Spleen (tissue), 11 donors: ENCODE results near the gene DIP2C. TPM values are rescaled to one million over a fixed set of nuclear protein-coding genes. Genes with fewer than 3 reads are reported as not detected.
A peak's percentile ranks its signal among the peaks of the same experiment; 100 is the strongest.
"Not testable (repeated sequence)": the region's sequence is repeated elsewhere in the genome, so short reads cannot be mapped to it uniquely, and the experiment has no call there.

ENCODE experiments used
- DNase-seq: peaks from one replicate; pipeline ENCODE4 v3.0.0-alpha.2; 2020
- H3K27ac ChIP-seq, 8 donors: fragments of 200-600 bp; sonication (generic) in 7 of 8; 1 replicate in 4 of 8; 2 replicates in 4 of 8; pipeline versions ENCODE4 v1.5.0 to v1.8.0; 2016 to 2021; ENCODE audit warnings: inconsistent platforms in 4 of 8, mild to moderate bottlenecking in 4 of 8, moderate library complexity in 1 of 8
- H3K27me3 ChIP-seq, 7 donors: fragments of 200-600 bp; sonication (generic) in 6 of 7; replicated peaks in 1 of 7; 1 replicate in 4 of 7; 2 replicates in 3 of 7; pipeline versions ENCODE4 v1.5.0 to v1.8.0; 2016 to 2021; ENCODE audit warnings: inconsistent platforms in 3 of 7, mild to moderate bottlenecking in 1 of 7
- H3K36me3 ChIP-seq, 6 donors: fragments of 200-600 bp; sonication (generic) in 5 of 6; 1 replicate in 4 of 6; 2 replicates in 2 of 6; pipeline versions ENCODE4 v1.5.0 to v1.8.0; 2016 to 2021; ENCODE audit warnings: inconsistent platforms in 2 of 6
- H3K4me1 ChIP-seq, 6 donors: fragments of 200-600 bp; sonication (generic) in 5 of 6; 1 replicate in 3 of 6; 2 replicates in 3 of 6; pipeline versions ENCODE4 v1.5.0 to v1.8.0; 2016 to 2021; ENCODE audit warnings: inconsistent platforms in 3 of 6
- H3K4me3 ChIP-seq, 8 donors: fragments of 200-600 bp; sonication (generic) in 7 of 8; 1 replicate in 4 of 8; 2 replicates in 4 of 8; pipeline versions ENCODE4 v1.5.0 to v1.8.0; 2016 to 2021; ENCODE audit warnings: inconsistent platforms in 4 of 8, mild to moderate bottlenecking in 4 of 8, moderate library complexity in 2 of 8
- H3K9me3 ChIP-seq, 8 donors: fragments of 200-600 bp; sonication (generic) in 7 of 8; 1 replicate in 4 of 8; 2 replicates in 4 of 8; pipeline versions ENCODE4 v1.5.0 to v1.8.0; 2016 to 2021; ENCODE audit warnings: inconsistent platforms in 4 of 8
- POLR2A ChIP-seq, 3 donors: fragments of 450-650 bp; IDR thresholded peaks; one replicate each; pipeline ENCODE4 v1.5.1; 2017; ENCODE audit warnings: antibody characterized with exemption in 3 of 3, mild to moderate bottlenecking in 1 of 3
- POLR2AphosphoS5 ChIP-seq, 3 donors: sonication (generic); formaldehyde crosslinking; IDR thresholded peaks; one replicate each; pipeline ENCODE4 v1.5.1; 2017; ENCODE audit warnings: antibody characterized with exemption in 3 of 3
- WGBS, 5 donors: extraction: QIAGEN DNeasy Blood & Tissue Kit in 3 of 5; methylation state at CpG; one replicate each; pipeline versions ENCODE4 v1.1.5 to v1.1.7; 2013 to 2018; 5-methylcytosine and 5-hydroxymethylcytosine counted together
- intact Hi-C: fragments of 100-400 bp; cut with DNase I; formaldehyde crosslinking; loops from one replicate; pipeline ENCODE4 v1.15.0; 2023; ENCODE audit warnings: low total_unique reads
- polyA plus RNA-seq, 3 donors: library from polyadenylated mRNA; stranded (reverse); fragments of 200-250 nt; gene quantifications; one replicate each; pipeline ENCODE4 v1.2.1, GENCODE V29; 2013
- total RNA-seq, 7 donors: library from RNA; depleted of rRNA in 3 of 7; stranded (reverse); fragments of >200 nt in 3 of 7; fragmentation: NEBNext Ultra II Directional in 4 of 7; extraction: Animal tissue kit (Norgen Biotek cat#: 25700) in 4 of 7; gene quantifications; one replicate each; pipeline versions ENCODE4 v1.1.0 to v1.2.1, GENCODE V29; 2016 to 2021
- TF ChIP-seq, protein P1 (sequence below), 11 experiments: fragments of 200-600 bp in 7 of 11; fragments of 450-650 bp in 4 of 11; sonication (generic) in 4 of 11; IDR thresholded peaks in 8 of 11; conservative IDR thresholded peaks in 3 of 11; 1 replicate in 7 of 11; 2 replicates in 4 of 11; pipeline versions ENCODE4 v1.4.0 to v1.8.0; 2016 to 2021; ENCODE audit warnings: antibody characterized with exemption in 11 of 11, inconsistent platforms in 4 of 11, mild to moderate bottlenecking in 1 of 11
- donor health status: healthy with polysubstance abuse.
- donor health status: DM: no; HTN: no; CAD: no; lungs with moderate emphysema.
- donor health status: DM: no; HTN: no; CAD: no.
- donor health status: Bipolar disorder and iron deficiency.
- donor health status: healthy.
- donor health status: DM: no; HTN: no; CAD: no.
- donor health status: DM: yes; HTN: yes; CAD: no.

The DIP2C gene
- total and polyA plus RNA-seq, 10 donors, result 2.2 to 13.1 (median 9.0) TPM

DNA sequence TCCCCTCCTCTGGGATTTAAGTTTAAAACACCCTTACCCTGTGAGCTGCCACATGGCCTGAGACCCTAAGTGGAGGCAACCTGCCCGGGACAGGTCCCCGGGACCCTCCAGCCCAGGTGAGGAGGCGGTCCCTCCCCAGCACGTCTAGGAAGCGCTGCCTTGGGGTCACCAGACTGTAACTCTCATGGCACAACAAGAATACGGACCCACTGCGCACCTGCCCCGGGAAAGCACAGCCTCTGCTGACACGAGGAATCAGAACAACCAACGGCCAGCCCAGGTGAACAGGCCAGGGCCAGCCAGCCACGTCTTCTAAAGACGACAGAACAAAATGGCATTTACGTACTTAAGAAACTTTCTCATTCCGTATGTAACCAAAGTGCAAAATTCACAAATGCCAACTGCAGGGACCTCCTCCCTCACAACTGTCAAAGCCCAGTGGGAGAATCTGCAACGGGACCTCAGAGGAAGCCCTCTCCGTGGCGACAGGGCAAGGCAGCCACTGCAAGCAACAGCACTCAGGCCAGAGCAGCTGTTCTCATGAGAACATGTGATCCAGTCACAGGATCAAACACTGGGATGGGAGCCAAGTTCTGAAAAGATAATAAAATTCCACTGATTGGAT is 208.4 kb downstream of the DIP2C start:
- H3K27me3 ChIP-seq, result no peaks in the 10 kb centered on the region
- DNase-seq, result peak; percentile 66
- WGBS, 5 donors, result 73 to 83% (median 82%) methylated on average over 15 to 17 of the region's 17 CpGs

DNA sequence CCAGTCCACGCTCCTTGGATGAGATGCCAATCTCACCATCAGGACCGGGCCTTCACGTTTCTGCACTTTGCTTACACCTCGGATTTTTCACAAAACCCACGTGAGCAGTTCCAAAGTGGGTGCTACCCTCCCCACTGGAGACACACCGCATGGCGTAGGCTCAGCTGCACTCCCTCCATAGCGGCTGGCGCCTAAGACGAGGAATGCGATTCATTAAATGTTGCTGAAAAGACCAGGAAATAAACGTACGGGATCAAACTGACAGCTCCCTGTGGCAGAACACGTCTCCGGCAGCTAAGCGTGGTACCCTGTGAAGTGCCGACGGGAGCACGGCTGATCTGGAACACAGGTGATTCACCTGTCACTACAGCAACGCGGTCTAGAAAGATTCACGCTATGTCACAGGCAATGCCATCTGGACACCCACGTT is 209.0 kb downstream of the DIP2C start:
- no peaks in the 10 kb centered on the region for H3K9me3 ChIP-seq
- TF ChIP-seq, protein P1, sequence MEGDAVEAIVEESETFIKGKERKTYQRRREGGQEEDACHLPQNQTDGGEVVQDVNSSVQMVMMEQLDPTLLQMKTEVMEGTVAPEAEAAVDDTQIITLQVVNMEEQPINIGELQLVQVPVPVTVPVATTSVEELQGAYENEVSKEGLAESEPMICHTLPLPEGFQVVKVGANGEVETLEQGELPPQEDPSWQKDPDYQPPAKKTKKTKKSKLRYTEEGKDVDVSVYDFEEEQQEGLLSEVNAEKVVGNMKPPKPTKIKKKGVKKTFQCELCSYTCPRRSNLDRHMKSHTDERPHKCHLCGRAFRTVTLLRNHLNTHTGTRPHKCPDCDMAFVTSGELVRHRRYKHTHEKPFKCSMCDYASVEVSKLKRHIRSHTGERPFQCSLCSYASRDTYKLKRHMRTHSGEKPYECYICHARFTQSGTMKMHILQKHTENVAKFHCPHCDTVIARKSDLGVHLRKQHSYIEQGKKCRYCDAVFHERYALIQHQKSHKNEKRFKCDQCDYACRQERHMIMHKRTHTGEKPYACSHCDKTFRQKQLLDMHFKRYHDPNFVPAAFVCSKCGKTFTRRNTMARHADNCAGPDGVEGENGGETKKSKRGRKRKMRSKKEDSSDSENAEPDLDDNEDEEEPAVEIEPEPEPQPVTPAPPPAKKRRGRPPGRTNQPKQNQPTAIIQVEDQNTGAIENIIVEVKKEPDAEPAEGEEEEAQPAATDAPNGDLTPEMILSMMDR (IDR thresholded peaks at IDR 0.05 in 8 of 11, conservative IDR thresholded peaks at IDR 0.05 in 3 of 11), result no peak
- TF ChIP-seq POLR2AphosphoS5 (IDR thresholded peaks at IDR 0.05) (no peak), POLR2A (IDR thresholded peaks at IDR 0.05) (no peak)
- H3K4me1 ChIP-seq, result peaks cover 0 to 6% (median 1%) of the 10 kb centered on the region in 6 donors
- intact Hi-C loops, result no loop called here
- no peak for DNase-seq
- no peaks in the 10 kb centered on the region for H3K36me3 ChIP-seq
- no peak overlapping the region for H3K27ac ChIP-seq
- H3K27me3 ChIP-seq, result no peaks in the 10 kb centered on the region
- no peak overlapping the region for H3K4me3 ChIP-seq
- WGBS, 5 donors, result 93 to 97% (median 95%) methylated on average over 23 of the region's 23 CpGs

More for the DNA sequence above, 208.4 kb downstream of the DIP2C start:
- intact Hi-C loops, result no loop called here
- TF ChIP-seq POLR2A (IDR thresholded peaks at IDR 0.05) (no peak), POLR2AphosphoS5 (IDR thresholded peaks at IDR 0.05) (no peak)
- TF ChIP-seq, protein P1 (IDR thresholded peaks at IDR 0.05 in 8 of 11, conservative IDR thresholded peaks at IDR 0.05 in 3 of 11), result no peak
- peaks cover 0 to 11% (median 3%) of the 10 kb centered on the region in 6 donors for H3K4me1 ChIP-seq
- H3K36me3 ChIP-seq, result no peaks in the 10 kb centered on the region
- H3K4me3 ChIP-seq, result no peak overlapping the region
- H3K27ac ChIP-seq, result no peak overlapping the region
- H3K9me3 ChIP-seq, result no peaks in the 10 kb centered on the region

DNA sequence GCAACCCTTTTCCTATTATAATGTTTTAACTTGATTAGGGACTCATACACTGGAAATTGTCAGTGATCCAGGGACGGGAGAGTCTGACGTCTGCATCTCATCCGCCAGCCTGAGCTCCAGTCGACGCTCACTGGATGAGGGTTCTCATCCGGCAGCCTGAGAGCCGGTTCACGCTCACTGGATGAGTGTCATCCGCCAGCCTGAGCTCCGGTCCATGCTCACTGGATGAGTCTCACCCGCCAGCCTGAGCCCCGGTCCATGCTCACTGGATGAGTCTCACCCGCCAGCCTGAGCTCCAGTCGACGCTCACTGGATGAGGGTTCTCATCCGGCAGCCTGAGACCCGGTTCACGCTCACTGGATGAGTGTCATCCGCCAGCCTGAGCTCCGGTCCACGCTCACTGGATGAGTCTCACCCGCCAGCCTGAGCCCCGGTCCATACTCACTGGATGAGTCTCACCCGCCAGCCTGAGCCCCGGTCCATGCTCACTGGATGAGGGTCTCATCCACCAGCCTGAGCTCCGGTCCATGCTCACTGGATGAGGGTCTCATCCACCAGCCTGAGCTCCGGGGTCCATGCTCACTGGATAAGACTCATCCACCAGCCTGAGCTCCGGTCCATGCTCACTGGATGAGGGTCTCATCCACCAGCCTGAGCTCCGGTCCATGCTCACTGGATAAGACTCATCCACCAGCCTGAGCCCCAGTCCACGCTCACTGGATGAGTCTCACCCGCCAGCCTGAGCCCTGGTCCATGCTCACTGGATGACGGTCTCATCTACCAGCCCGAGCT is 209.6 kb downstream of the DIP2C start:
- H3K9me3 ChIP-seq, intact Hi-C loops, H3K4me1 ChIP-seq, H3K27ac ChIP-seq, H3K36me3 ChIP-seq, H3K4me3 ChIP-seq, H3K27me3 ChIP-seq, DNase-seq: not testable (repeated sequence)
- WGBS, 5 donors, result 91 to 97% (median 96%) methylated on average over 23 to 33 of the region's 33 CpGs

DNA sequence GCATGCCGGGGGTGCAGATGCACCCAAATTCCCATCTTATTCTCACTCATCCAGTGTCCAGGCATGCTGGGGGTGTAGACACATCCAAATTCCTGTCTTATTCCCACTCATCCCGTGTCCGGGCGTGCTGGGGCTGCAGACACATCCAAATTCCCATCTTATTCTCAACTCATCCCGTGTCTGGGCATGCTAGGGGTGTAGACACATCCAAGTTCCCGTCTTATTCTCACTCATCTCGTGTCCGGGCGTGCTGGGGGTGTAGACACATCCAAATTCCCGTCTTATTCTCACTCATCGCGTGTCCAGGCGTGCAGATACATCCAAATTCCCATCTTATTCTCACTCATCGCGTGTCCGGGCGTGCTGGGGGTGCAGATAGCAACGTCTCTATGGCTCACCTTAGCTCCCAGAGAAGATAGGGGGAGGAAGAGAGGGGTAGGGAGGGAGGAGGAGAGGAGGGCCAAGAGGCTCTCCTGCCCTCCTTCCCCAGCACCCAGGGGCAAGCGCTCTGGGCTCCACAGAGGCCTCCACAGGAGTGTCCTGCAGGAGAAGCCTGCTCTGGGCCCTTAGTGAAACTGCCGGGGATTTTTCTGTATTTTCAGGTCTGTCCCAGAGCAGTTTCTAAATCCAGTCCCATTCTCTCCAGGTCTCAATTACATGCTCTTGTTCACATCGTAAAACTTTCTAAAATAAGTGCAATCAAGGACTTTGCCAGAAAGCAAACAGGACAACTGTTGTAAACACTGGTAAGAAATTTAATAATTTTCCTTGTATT is 210.8 kb downstream of the DIP2C start:
- Histone ChIP-seq H3K36me3 (no peaks in the 10 kb centered on the region), H3K4me1 (peaks cover 0 to 6% (median 0%) of the 10 kb centered on the region in 6 donors), H3K4me3 (no peak overlapping the region), H3K9me3 (no peaks in the 10 kb centered on the region), H3K27ac (no peak overlapping the region), H3K27me3 (no peaks in the 10 kb centered on the region)
- WGBS, 5 donors, result 90 to 98% (median 95%) methylated on average over 20 to 21 of the region's 21 CpGs
- no peak for TF ChIP-seq POLR2A (IDR thresholded peaks at IDR 0.05)
- no peak for TF ChIP-seq POLR2AphosphoS5 (IDR thresholded peaks at IDR 0.05)
- TF ChIP-seq, protein P1 (IDR thresholded peaks at IDR 0.05 in 8 of 11, conservative IDR thresholded peaks at IDR 0.05 in 3 of 11), result no peak
- no peak for DNase-seq
- intact Hi-C loops, result no loop called here
